LNCaP clone FGC (cell line): ENCODE measurements around the gene CPEB3.
"Not testable (repeated sequence)": the region's sequence is repeated elsewhere in the genome, so short reads cannot be mapped to it uniquely, and the experiment has no call there.

Source experiments
- DNase-seq: peaks from one replicate; pipeline ENCODE4 v3.0.0-alpha.2; 2011; ENCODE audit warnings: low read depth
- H3K4me3 ChIP-seq: 2 replicates; pipeline ENCODE4 v1.5.1; 2011; ENCODE audit warnings: mild to moderate bottlenecking, low read depth, low read length, control low read depth
- CTCF ChIP-seq: IDR thresholded peaks from 2 replicates; pipeline ENCODE4 v1.5.1; 2012; ENCODE audit warnings: mild to moderate bottlenecking; ENCODE audit not compliant: control insufficient read depth, insufficient read depth; ENCODE audit errors: extremely low read depth

Gene CPEB3

GRCh38 chr10:92290837-92291615 is at the start of gene CPEB3, which contains the start of gene MARCHF5:
Gene CPEB3 (minus strand): TSS chr10:92291078. CDS start chr10:92240350, 50,728 bp downstream.
Gene MARCHF5 (plus strand): TSS chr10:92291167. CDS start chr10:92291495, 328 bp downstream.
- H3K4me3 ChIP-seq: peak within 1 kb of the TSS; percentile 99
- TF ChIP-seq CTCF: peak; percentile 43; the same call in 1 of the 2 replicates
- peak; percentile 95 for DNase-seq

GRCh38 chr10:92329927-92330326 is 39.0 kb upstream of the CPEB3 start:
- DNase-seq, H3K4me3 ChIP-seq: not testable (repeated sequence)

GRCh38 chr10:92328993-92329392 is 38.1 kb upstream of the CPEB3 start:
- no peak for TF ChIP-seq CTCF
- no peak overlapping the region for H3K4me3 ChIP-seq
- DNase-seq: peak; percentile 22

- H3K4me3 ChIP-seq: no peak overlapping the region
- no peak for TF ChIP-seq CTCF
- DNase-seq: no peak
Observed at GRCh38 chr10:92327445-92328433, 36.9 kb upstream of the CPEB3 start.

- no peak overlapping the region for H3K4me3 ChIP-seq
- TF ChIP-seq CTCF: no peak
- no peak for DNase-seq
Observed at GRCh38 chr10:92323079-92323478, 32.2 kb upstream of the CPEB3 start.

- TF ChIP-seq CTCF: no peak
- DNase-seq: no peak
Observed at GRCh38 chr10:92316610-92317009, 25.7 kb upstream of the CPEB3 start.

GRCh38 chr10:92313750-92314149 is 22.9 kb upstream of the CPEB3 start:
- no peak overlapping the region for H3K4me3 ChIP-seq
- DNase-seq: no peak
- TF ChIP-seq CTCF: no peak

More at GRCh38 chr10:92316610-92317009, 25.7 kb upstream of the CPEB3 start:
- H3K4me3 ChIP-seq: no peak overlapping the region
